GM12878 (cell line): ENCODE measurements around the gene THYN1. TPM values are rescaled to one million over a fixed set of nuclear protein-coding genes. Genes with fewer than 3 reads are reported as not detected.

Experiments
- ATAC-seq: fragments of 200-7000 bp; cut with Tn5 transposase; 3 replicates; pipeline ENCODE4 v1.9.1; 2020; ENCODE audit warnings: mild to moderate bottlenecking, moderate library complexity
- BruUV-seq: library from RNA; stranded (reverse); fragments of 400-500 nt; replicated peaks from 2 replicates; lab custom pipeline; 2021; lab: Mats Ljungman, UMichigan
- CTCF ChIA-PET: fragments of 300-600 bp; sonication (Branson Sonifier 250); formaldehyde crosslinking; extraction: SDS; loops from one replicate; lab custom pipeline; 2021; ENCODE audit warnings: inconsistent platforms; lab: Yijun Ruan, JAX
- POLR2A ChIA-PET: fragments of 350-600 bp; formaldehyde crosslinking; extraction: SDS; loops from one replicate; lab custom pipeline; 2021; ENCODE audit warnings: inconsistent platforms; lab: Charles Lee
- RAD21 ChIA-PET: fragments of 300-600 bp; sonication (Branson Sonifier 250); formaldehyde crosslinking; loops from one replicate; lab custom pipeline; 2023; ENCODE audit warnings: antibody characterized with exemption; ENCODE audit not compliant: unreplicated experiment; lab: Charles Lee
- SMC1A ChIA-PET: fragments of 300-600 bp; sonication (Branson Sonifier 250); formaldehyde crosslinking; loops from one replicate; lab custom pipeline; 2023; ENCODE audit not compliant: unreplicated experiment, uncharacterized antibody; lab: Charles Lee
- DNase-seq: peaks from one replicate; pipeline ENCODE4 v3.0.0-alpha.2; 2011; ENCODE audit warnings: low read depth, low spot score
- FAIRE-seq: peaks from 3 replicates; lab custom pipeline; 2011; peaks lifted over from hg19 to GRCh38; lab: Jason Lieb, UNC
- H2AFZ ChIP-seq: 2 replicates; pipeline ENCODE4 v1.6.0; 2011; ENCODE audit warnings: low read depth, low read length, control low read depth; ENCODE audit not compliant: control insufficient read depth
- H3K27ac ChIP-seq: 2 replicates; pipeline ENCODE4 v1.5.1; 2011; ENCODE audit warnings: control low read depth; ENCODE audit not compliant: control insufficient read depth, insufficient read depth
- H3K27me3 ChIP-seq, 2 experiments: replicated peaks in 1 of 2; 2 replicates each; pipeline versions ENCODE4 v1.6.0 to v1.6.1; 2011; ENCODE audit warnings: low read length in 1 of 2; ENCODE audit not compliant: control insufficient read depth in 2 of 2, insufficient read depth in 2 of 2
- H3K36me3 ChIP-seq, 2 experiments: 2 replicates each; pipeline ENCODE4 v1.5.1; 2011; ENCODE audit warnings: low read length in 1 of 2; ENCODE audit not compliant: control insufficient read depth in 2 of 2, insufficient read depth in 2 of 2
- H3K4me1 ChIP-seq: 2 replicates; pipeline ENCODE4 v1.6.1; 2011; ENCODE audit warnings: mild to moderate bottlenecking, low read length, moderate library complexity, mixed read lengths; ENCODE audit not compliant: control insufficient read depth, insufficient read depth
- H3K4me2 ChIP-seq: 2 replicates; pipeline ENCODE4 v1.6.0; 2011; ENCODE audit warnings: control low read depth; ENCODE audit not compliant: control insufficient read depth, insufficient read depth
- H3K4me3 ChIP-seq: fragments of 200-600 bp; sonication (generic); 2 replicates; pipeline ENCODE4 v1.5.1; 2016
- H3K79me2 ChIP-seq: 2 replicates; pipeline ENCODE4 v1.6.0; 2011; ENCODE audit warnings: low read length; ENCODE audit not compliant: control insufficient read depth, insufficient read depth
- H3K9ac ChIP-seq: 2 replicates; pipeline ENCODE4 v1.8.0; 2011; ENCODE audit warnings: low read length, control low read depth, mixed read lengths; ENCODE audit not compliant: control insufficient read depth, insufficient read depth
- H3K9me3 ChIP-seq: replicated peaks from 3 replicates; pipeline ENCODE4 v1.5.1; 2011; ENCODE audit warnings: mild to moderate bottlenecking, low read length; ENCODE audit not compliant: control insufficient read depth, insufficient read depth
- H4K20me1 ChIP-seq: 2 replicates; pipeline ENCODE4 v1.6.0; 2011; ENCODE audit not compliant: control insufficient read depth, insufficient read depth
- BMI1 ChIP-seq: fragments of 450-650 bp; IDR thresholded peaks from 2 replicates; pipeline ENCODE4 v1.6.1; 2016; ENCODE audit warnings: mild to moderate bottlenecking, moderate library complexity, borderline replicate concordance
- EZH2 ChIP-seq: IDR thresholded peaks from 2 replicates; pipeline ENCODE4 v1.6.1; 2012; ENCODE audit warnings: low read depth, mild to moderate bottlenecking, control low read depth, inconsistent platforms, low read length, borderline replicate concordance; ENCODE audit not compliant: control insufficient read depth
- KLF5 ChIP-seq: fragments of 450-650 bp; IDR thresholded peaks from 2 replicates; pipeline ENCODE4 v1.6.1; 2014; ENCODE audit warnings: mild to moderate bottlenecking; ENCODE audit not compliant: partially characterized antibody
- NBN ChIP-seq: fragments of 450-650 bp; IDR thresholded peaks from 2 replicates; pipeline ENCODE4 v1.6.1; 2016
- SMARCA5 ChIP-seq: fragments of 450-650 bp; IDR thresholded peaks from 2 replicates; pipeline ENCODE4 v1.6.1; 2017; ENCODE audit warnings: mild to moderate bottlenecking
- SP1 ChIP-seq: IDR thresholded peaks from one replicate; pipeline ENCODE4 v1.6.1; 2011; ENCODE audit warnings: low read depth, low read length
- WGBS: methylation state at CpG from one replicate; pipeline ENCODE4 v1.1.6; 2016; ENCODE audit warnings: low lambda C conversion rate; ENCODE audit not compliant: insufficient replicate concordance, insufficient coverage; ENCODE audit errors: missing lambda C conversion rate; 5-methylcytosine and 5-hydroxymethylcytosine counted together
- in situ Hi-C: fragments of 300-500 bp; cut with MboI; formaldehyde crosslinking; loops from 9 replicates; pipeline ENCODE4 v1.14.3; 2018; ENCODE audit warnings: mixed read lengths
- intact Hi-C: fragments of 100-400 bp; cut with micrococcal nuclease; formaldehyde crosslinking; loops from one replicate; pipeline ENCODE4 v1.14.2; 2022; ENCODE audit not compliant: unreplicated experiment
- polyA plus RNA-seq, 11 experiments: library from polyadenylated mRNA; depleted of rRNA in 4 of 11; unstranded in 6 of 11; stranded (reverse) in 5 of 11; fragments of >200 nt; fragmentation: Nextera tagmentation in 4 of 11; fragmentation: Illumina TruSeq in 1 of 11; extraction: Ambion mirVana in 4 of 11; extraction: Trizol in 1 of 11; gene quantifications; 1 replicate in 1 of 11; 2 replicates in 10 of 11; pipeline versions ENCODE4 v1.2.1 to v1.2.3, GENCODE V29; 2011 to 2016; ENCODE audit warnings: inconsistent platforms in 2 of 11, missing spikeins in 2 of 11, low read depth in 1 of 11
- total RNA-seq, 4 experiments: library from RNA; depleted of rRNA in 3 of 4; stranded (reverse); fragments of >200 nt in 3 of 4; fragmentation: Illumina TruSeq in 1 of 4; extraction: Trizol in 1 of 4; gene quantifications; 2 replicates each; pipeline versions ENCODE4 v1.2.1 to v1.2.3, GENCODE V29; 2013 to 2021
- TF ChIP-seq, protein P1 (sequence below): fragments of 450-650 bp; formaldehyde crosslinking; IDR thresholded peaks from 2 replicates; pipeline ENCODE4 v1.5.0; 2022; ENCODE audit warnings: mild to moderate bottlenecking, missing genetic modification characterization

The THYN1 gene
- total and polyA plus RNA-seq, 10 of the 15 experiments (the other 5 are each of a cell fraction or from before 2014, with no cell fraction given), result 45.7 to 221 (median 96.3) TPM

DNA sequence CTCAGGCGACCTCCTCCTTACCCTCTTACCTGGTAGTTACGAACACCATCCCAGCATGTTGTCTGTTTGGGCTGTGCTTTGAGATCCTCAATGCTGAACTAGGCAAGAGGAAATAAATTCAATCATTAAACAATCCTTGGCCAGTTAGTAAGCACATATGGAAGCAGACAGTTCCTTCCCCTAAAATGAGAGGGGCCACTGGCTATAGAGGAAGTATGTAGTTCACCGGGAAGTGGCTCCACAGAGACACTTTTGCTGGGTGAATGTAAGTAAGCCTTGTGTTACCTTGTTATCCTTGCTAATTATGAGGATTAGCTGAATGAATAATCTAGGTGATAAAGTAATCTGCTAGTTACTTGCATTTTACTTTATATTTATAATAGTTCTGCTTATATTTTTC, 2.9 kb downstream of the THYN1 start:
- Histone ChIP-seq H3K27me3 (no peaks in the 10 kb centered on the region), H3K9ac (no peak overlapping the region), H2AFZ (no peak overlapping the region), H3K36me3 (peaks cover 6 to 14% of the 10 kb centered on the region in 2 experiments), H3K4me3 (no peak overlapping the region), H3K4me2 (no peak overlapping the region), H4K20me1 (no peaks in the 10 kb centered on the region), H3K4me1 (no peaks in the 10 kb centered on the region), H3K27ac (no peak overlapping the region), H3K79me2 (peaks cover 6% of the 10 kb centered on the region), H3K9me3 (no peaks in the 10 kb centered on the region)
- no TSS peak for BruUV-seq
- DNase-seq, result no peak
- ChIA-PET CTCF (interaction anchor here (1.3 to 2.3 kb wide), 5 partner anchors 9 to 42 kb away, joined by 4 to 8 read pairs (median 6); no protein-coding TSS in a partner anchor), RAD21 (no interaction called here), SMC1A (interaction anchor here (1.3 kb wide), 1 partner anchor 23 kb away, joined by 3 read pairs; no protein-coding TSS in a partner anchor), POLR2A (no interaction called here)
- in situ Hi-C loops, result no loop called here
- WGBS, result 92% methylated on average over 3 of the region's 3 CpGs
- TF ChIP-seq SP1, result no peak
- TF ChIP-seq BMI1, result no peak
- TF ChIP-seq, protein P1, sequence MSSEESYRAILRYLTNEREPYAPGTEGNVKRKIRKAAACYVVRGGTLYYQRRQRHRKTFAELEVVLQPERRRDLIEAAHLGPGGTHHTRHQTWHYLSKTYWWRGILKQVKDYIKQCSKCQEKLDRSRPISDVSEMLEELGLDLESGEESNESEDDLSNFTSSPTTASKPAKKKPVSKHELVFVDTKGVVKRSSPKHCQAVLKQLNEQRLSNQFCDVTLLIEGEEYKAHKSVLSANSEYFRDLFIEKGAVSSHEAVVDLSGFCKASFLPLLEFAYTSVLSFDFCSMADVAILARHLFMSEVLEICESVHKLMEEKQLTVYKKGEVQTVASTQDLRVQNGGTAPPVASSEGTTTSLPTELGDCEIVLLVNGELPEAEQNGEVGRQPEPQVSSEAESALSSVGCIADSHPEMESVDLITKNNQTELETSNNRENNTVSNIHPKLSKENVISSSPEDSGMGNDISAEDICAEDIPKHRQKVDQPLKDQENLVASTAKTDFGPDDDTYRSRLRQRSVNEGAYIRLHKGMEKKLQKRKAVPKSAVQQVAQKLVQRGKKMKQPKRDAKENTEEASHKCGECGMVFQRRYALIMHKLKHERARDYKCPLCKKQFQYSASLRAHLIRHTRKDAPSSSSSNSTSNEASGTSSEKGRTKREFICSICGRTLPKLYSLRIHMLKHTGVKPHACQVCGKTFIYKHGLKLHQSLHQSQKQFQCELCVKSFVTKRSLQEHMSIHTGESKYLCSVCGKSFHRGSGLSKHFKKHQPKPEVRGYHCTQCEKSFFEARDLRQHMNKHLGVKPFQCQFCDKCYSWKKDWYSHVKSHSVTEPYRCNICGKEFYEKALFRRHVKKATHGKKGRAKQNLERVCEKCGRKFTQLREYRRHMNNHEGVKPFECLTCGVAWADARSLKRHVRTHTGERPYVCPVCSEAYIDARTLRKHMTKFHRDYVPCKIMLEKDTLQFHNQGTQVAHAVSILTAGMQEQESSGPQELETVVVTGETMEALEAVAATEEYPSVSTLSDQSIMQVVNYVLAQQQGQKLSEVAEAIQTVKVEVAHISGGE (CRISPR knock-in tag), result no peak
- TF ChIP-seq EZH2, result no peak
- TF ChIP-seq SMARCA5, result no peak
- no peak for TF ChIP-seq NBN
- no peak for TF ChIP-seq KLF5
- ATAC-seq, result no peak
- FAIRE-seq, result no peak
- intact Hi-C loops, result loop anchor here (10.0 kb wide), 1 partner anchor 45 kb away; no protein-coding TSS in a partner anchor
